ENCODE measurements around the gene ATP2C2. TPM values are rescaled to one million over a fixed set of nuclear protein-coding genes. Genes with fewer than 3 reads are reported as not detected.

The ATP2C2 gene
- total RNA-seq, 1 donor from 2014 or later = not detected

DNA sequence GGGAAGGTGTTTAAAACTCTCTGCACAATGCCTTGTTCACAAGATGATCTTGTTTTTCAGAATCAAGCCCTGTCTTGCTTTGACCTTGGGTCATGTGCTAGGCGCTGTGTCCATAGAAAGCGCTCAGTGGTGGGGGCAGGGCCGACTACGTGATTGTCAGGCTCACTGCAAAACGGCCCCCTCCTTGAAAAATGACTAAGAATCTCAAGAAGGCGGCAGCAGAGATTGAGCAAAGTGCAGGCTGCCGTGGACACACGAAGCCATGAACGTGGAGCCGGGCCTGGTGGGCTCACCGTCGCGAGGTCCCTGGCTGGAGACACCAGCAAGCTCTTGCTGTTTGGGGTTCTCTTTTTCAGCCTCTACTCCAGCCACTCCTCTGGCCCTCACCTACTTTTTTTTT is 10.2 kb downstream of the ATP2C2 start:
- Histone ChIP-seq H3K27ac (no peak overlapping the region), H3K4me1 (no peaks in the 10 kb centered on the region), H3K27me3 (no peaks in the 10 kb centered on the region), H3K36me3 (no peaks in the 10 kb centered on the region), H3K4me3 (no peak overlapping the region), H3K9me3 (no peaks in the 10 kb centered on the region)
- TF ChIP-seq, protein P1, sequence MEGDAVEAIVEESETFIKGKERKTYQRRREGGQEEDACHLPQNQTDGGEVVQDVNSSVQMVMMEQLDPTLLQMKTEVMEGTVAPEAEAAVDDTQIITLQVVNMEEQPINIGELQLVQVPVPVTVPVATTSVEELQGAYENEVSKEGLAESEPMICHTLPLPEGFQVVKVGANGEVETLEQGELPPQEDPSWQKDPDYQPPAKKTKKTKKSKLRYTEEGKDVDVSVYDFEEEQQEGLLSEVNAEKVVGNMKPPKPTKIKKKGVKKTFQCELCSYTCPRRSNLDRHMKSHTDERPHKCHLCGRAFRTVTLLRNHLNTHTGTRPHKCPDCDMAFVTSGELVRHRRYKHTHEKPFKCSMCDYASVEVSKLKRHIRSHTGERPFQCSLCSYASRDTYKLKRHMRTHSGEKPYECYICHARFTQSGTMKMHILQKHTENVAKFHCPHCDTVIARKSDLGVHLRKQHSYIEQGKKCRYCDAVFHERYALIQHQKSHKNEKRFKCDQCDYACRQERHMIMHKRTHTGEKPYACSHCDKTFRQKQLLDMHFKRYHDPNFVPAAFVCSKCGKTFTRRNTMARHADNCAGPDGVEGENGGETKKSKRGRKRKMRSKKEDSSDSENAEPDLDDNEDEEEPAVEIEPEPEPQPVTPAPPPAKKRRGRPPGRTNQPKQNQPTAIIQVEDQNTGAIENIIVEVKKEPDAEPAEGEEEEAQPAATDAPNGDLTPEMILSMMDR (IDR thresholded peaks at IDR 0.05) = no peak
- intact Hi-C loops (cut with DNase I) = no loop called here
- DNase-seq (ENCODE audit: low spot score in 2 of 2) = no peak

DNA sequence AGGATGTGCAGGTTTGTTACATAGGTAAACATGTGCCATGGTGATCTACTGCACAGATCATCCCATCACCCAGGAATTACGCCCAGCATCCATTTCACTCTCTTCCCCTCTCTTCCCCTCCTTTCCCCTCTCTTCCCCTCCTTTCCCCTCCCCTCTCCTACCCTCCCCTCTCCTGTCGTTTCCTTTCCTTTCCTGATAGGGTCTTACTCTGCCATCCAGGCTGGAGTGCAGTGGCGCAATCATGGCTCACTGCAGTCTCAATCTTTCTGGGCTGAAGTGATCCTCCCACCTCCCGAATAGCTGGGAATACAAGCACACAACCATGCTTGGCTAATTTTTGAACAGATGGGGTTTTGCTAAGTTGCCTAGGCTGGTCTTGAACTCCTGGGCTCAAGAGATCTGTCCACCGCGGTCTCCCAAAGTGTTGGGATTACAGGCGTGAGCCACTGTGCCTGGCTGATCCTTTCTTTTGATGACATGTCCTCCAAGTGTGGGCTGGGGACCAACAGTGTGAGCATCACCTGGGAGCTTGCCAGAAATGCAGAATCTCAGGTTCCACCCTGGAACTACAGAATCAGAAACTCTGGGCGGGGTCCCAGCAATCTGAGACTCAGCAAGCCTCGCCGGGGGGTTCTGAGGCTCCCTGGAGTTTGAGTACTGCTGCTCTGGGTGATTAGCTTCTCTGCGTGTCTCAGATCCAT is 10.8 kb downstream of the ATP2C2 start:
- DNase-seq (ENCODE audit: low spot score in 2 of 2) = no peak
- Histone ChIP-seq H3K36me3 (no peaks in the 10 kb centered on the region), H3K4me3 (no peak overlapping the region), H3K27me3 (no peaks in the 10 kb centered on the region), H3K4me1 (no peaks in the 10 kb centered on the region), H3K27ac (no peak overlapping the region), H3K9me3 (no peaks in the 10 kb centered on the region)
- TF ChIP-seq, protein P1 (IDR thresholded peaks at IDR 0.05) = no peak
- intact Hi-C loops (cut with DNase I) = no loop called here

DNA sequence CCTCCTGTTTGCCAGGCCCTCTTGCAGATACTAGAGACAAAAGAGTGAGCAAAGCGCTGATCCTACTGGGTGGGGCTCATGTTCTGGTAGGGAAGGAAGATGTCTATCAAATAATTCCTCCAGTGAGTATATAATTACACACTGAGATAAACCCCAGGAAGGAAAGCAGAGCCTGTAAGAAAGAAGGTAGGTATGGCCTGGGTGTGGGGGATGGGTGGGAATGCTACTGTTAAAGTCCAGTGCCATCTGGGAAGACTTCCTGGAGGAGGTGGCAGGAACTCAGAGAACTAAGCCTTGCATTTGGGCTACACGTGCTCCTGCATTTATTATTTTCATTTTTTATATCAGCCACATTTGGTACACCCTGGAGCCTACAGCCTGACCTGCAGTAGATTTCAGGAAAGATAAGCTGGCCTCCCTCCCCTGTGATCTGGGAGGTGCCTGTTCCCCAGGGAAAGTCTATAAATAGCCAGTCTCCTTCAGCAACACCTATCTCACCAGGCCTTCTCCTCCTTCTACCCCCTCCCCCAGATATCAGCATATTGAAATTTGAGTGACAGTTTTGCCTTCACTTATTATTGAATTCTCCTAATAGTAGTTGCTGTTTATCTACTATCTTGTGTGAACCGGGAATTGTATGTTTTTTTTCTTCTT is 11.5 kb downstream of the ATP2C2 start:
- TF ChIP-seq, protein P1 (IDR thresholded peaks at IDR 0.05) = no peak
- Histone ChIP-seq H3K4me1 (no peaks in the 10 kb centered on the region), H3K27me3 (no peaks in the 10 kb centered on the region), H3K36me3 (no peaks in the 10 kb centered on the region), H3K9me3 (peaks cover 0 to 6% of the 10 kb centered on the region in 2 donors), H3K4me3 (no peak overlapping the region), H3K27ac (no peak overlapping the region)
- intact Hi-C loops (cut with DNase I) = no loop called here
- no peak for DNase-seq (ENCODE audit: low spot score in 2 of 2)

DNA sequence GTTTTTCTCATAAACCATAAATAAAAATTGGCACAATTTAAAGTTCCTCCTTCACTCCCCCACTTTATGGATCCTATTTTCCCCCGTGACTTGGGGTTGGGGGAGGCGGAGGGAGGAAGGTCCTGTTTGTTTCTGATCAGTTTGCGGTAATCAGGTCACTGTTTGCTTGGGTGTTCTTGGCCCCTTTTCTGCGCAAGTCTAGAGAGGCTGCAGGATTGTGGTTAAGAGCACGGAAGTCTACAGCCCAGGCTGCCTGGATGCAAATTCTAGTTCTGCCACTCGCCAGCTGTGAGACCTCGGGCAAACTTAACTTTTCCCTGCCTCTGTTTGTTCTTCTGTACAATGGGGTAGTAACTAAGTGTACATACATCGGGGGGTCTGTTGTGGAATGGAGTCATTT is 12.1 kb downstream of the ATP2C2 start:
- peaks cover 0 to 6% of the 10 kb centered on the region in 2 donors for H3K9me3 ChIP-seq
- TF ChIP-seq, protein P1 (IDR thresholded peaks at IDR 0.05) = no peak
- intact Hi-C loops (cut with DNase I) = no loop called here
- H3K27me3 ChIP-seq = no peaks in the 10 kb centered on the region
- no peak overlapping the region for H3K27ac ChIP-seq
- no peaks in the 10 kb centered on the region for H3K4me1 ChIP-seq
- H3K36me3 ChIP-seq = no peaks in the 10 kb centered on the region
- H3K4me3 ChIP-seq = no peak overlapping the region
- no peak for DNase-seq (ENCODE audit: low spot score in 2 of 2)

DNA sequence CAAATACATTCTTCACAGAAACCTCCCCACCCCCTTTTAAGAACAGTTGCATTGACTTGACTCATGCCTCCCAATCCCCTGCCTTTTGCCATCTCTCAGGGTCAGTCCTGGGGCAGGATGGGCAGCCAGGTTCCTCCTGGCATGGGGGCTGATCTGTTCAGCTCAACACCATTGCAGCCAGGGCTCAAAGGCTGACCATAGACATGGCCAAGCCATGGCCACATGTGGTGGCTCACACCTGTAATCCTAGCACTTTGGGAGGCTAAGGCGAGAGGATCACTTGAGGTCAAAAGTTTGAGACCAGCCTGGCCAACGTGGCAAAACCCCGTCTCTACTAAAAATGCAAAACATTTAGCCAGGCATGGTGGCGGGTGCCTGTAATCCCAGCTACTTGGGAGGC is 14.1 kb downstream of the ATP2C2 start:
- no peak for DNase-seq (ENCODE audit: low spot score in 2 of 2)
- Histone ChIP-seq H3K27ac (no peak overlapping the region), H3K27me3 (no peaks in the 10 kb centered on the region), H3K36me3 (no peaks in the 10 kb centered on the region), H3K4me1 (no peaks in the 10 kb centered on the region), H3K9me3 (peaks cover 0 to 6% of the 10 kb centered on the region in 2 donors), H3K4me3 (no peak overlapping the region)
- TF ChIP-seq, protein P1 (IDR thresholded peaks at IDR 0.05) = no peak
- intact Hi-C loops (cut with DNase I) = no loop called here

All from ascending aorta (tissue), 2 donors.